GM21381 (cell line): ENCODE measurements around the gene AKT3.
A peak's percentile ranks its signal among the peaks of the same experiment; 100 is the strongest.
"Not testable (repeated sequence)": the region's sequence is repeated elsewhere in the genome, so short reads cannot be mapped to it uniquely, and the experiment has no call there.

Source experiments
- ATAC-seq: cut with Tn5 transposase; IDR thresholded peaks from one replicate; pipeline ENCODE4 v1.9.1; 2021; ENCODE audit warnings: mild to moderate bottlenecking, moderate library complexity; ENCODE audit not compliant: unreplicated experiment

AKT3 gene

GRCh38 chr1:243710467-243710866 lies 139.6 kb downstream of the AKT3 start:
- ATAC-seq, result no peak

GRCh38 chr1:243708210-243708609 lies 141.8 kb downstream of the AKT3 start:
- ATAC-seq, result no peak

DNA sequence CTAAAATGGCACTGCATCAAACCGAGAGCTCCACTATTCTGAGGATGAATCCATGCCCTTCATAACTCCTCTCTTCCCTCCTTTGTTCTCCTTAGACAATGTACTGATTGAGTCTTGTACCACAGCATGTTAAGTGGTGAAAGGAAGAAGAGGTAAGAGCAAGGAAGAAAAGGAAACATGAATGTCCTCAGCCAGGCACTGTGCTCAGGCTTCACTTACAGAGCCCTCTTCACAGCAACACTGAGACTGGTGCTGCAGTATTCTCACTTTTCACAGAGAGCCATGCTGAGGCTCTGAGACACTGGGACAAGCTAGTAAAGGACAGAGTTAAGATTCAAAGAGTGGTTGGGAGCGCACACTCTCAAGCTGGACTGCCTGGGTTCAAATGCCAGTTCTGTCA lies 143.5 kb downstream of the AKT3 start:
- ATAC-seq, result no peak

- ATAC-seq, result no peak
These were observed 144.5 kb downstream of the AKT3 start for GRCh38 chr1:243705585-243705984.

DNA sequence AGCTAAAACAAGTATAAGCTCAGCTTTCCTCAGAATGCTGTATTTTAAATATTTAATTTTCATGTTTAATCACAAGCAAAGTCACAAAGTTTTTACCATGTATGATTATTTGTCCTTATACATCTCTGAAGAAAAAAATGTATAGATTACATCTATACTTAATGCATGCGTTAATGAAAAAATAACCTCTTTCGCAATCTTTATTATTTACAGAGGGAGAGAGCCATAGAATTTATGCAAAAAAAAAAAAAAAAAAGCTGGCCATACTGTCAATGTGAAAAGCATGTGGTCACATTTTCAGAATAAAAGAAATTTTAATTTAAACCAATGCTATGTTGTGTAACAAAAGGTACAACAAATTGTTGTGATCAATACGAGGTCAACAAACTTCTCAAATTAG lies 148.2 kb downstream of the AKT3 start:
- no peak for ATAC-seq

DNA sequence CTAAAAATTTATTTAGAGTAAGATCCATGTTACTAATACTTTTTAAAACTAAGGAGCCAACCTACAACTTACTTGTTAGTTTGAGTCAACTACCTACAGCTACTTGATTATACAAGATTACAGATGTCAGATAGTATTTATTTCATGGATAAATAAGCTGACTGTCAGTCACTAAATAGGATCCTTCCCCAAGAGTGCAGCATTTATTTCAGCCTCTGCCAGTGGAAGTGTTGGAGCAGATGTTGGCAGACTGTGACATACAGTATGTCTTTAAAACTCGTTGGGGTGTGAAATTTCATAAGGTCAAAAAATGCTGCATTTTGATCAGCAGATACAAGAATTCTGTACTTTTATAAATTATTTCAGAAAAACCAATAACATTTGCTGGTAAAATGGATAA lies 156.2 kb downstream of the AKT3 start:
- ATAC-seq, result no peak

DNA sequence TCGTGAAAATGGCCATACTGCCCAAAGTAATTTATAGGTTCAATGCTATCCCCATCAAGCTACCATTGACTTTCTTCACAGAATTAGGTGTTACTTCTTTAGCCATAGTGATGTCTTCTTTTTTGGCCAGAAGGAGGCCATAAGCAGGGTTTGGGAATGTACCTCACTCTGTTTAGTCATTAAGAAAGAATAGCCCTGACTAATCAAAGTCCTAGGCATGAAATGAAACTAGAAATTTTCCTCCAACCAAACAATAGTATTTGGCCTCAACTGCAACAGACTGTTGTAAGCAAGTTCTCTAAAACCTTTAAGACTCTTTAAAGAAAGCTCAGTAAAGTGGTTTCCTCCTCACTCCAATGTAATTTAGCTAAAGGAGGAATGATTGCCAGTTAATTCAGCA lies 163.9 kb downstream of the AKT3 start:
- ATAC-seq, result no peak

GRCh38 chr1:243680860-243681259 lies 169.2 kb downstream of the AKT3 start:
- ATAC-seq, result no peak

- no peak for ATAC-seq
These were observed 177.4 kb downstream of the AKT3 start for GRCh38 chr1:243672539-243673074.

DNA sequence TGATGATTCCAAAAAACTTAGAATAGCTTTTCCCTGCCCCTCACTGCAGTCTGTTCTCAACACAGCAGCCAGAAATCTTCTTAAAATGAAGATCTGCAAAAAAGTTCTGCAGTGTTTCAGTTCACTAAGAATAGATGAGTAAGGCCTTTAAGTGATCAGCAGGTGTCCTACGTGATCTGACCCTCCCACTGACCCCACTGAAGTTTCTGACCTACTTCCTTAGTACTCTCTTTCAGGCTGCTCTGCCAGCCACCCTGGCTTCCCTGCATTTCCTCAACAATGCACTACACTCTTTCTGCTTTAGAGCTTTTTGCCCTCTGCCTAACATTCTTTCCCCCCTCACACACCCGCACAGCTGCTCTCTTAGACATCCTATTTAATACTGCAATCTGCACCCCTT lies 182.5 kb downstream of the AKT3 start:
- peak; percentile 71 for ATAC-seq

DNA sequence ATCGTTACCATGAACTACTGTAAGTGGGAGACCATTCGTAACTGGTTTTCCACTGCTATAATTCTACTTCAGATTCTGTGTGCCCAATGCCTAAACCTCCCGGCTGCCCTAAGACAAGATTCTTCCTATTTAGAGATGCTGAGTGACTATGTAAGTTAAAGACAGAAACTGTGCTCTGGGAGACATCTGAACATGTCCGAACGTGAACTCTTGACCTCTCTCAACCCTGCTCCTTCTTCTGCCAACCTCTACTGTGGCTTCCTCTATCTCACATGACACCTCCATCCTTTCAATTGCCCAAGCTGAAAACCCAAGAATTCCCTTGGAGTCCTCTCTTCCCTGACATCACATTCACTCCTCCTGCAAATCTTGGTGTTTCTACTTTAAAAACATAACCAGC lies 182.9 kb downstream of the AKT3 start:
- no peak for ATAC-seq

DNA sequence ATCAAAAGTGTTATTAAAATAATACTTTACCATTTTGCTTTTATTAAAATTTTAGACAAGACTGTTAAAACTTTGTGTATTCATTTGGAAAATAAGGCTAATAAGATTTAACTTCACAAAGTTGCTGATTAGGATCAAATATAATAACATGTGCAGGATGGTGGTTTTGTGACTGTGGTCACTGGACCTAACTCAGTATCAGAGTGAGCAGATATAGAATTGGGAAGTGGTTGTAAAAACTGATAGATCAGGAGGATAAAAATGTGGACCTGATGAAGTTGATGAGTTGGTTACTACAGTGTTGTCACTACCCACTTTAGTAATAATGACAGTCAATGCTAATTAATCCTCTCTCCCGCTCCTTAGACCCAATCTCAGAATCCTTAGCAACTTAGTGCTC lies 186.4 kb downstream of the AKT3 start:
- ATAC-seq, result no peak

- not testable (repeated sequence) for ATAC-seq
These were observed 187.9 kb downstream of the AKT3 start for GRCh38 chr1:243662169-243662568.

DNA sequence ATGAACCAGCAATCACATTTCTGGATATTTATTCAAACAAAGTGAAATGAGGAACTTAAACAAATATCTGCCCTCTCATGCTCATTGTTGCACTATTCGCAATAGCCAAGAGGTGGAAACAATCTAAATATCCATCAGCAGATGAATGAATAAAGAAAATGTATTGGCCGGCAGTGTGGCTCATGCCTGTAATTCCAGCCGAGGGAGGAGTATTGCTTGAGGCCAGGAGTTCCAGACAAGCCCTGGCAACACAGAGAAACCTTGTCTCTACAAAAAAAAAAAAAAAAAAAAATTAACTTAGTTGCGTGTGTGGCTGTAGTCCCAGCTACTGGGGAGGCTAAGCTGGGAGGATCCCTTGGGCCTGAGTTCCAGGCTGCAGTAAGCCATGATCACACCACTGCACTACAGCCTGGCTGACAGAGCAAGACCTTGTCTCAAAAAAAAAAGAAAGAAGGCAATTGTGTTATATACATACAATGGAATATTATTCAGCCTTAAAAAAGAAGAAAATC lies 191.4 kb downstream of the AKT3 start:
- ATAC-seq, result no peak

DNA sequence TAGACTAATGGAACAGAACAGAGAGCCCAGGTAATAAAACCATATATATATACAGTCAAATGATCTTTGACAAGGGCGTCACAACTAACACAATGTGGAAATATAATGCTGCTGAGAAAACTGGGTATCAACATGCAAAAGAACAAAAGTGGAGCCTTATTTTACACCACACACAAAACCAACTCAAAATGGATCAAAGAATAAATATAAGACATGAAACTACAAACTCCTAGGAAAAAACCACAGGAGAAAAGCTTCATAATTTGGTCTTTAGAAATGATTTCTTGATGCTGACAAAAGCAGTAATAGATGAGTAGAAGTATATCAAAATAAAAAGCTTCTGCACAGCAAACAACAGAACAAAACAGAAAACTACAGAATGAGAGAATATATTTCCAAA lies 192.2 kb downstream of the AKT3 start:
- no peak for ATAC-seq

DNA sequence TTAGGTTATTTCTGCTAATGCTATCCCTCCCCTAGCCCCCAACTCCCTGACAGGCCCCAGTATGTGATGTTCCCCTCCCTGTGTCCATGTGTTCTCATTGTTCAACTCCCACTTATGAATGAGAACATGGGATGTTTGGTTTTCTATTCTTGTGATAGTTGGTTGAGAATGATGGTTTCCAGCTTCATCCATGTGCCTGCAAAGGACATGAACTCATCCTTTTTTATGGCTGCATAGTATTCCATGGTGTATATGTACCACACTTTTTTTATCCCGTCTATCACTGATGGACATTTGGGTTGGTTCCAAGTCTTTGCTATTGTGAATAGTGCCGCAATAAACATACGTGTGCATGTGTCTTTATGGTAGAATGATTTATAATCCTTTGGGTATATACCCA lies 200.5 kb downstream of the AKT3 start:
- not testable (repeated sequence) for ATAC-seq

- no peak for ATAC-seq
These were observed 203.2 kb downstream of the AKT3 start for GRCh38 chr1:243646841-243647240.

- no peak for ATAC-seq
These were observed 204.8 kb downstream of the AKT3 start for GRCh38 chr1:243645281-243645680.

GRCh38 chr1:243642936-243643335 lies 207.1 kb downstream of the AKT3 start:
- ATAC-seq, result no peak

GRCh38 chr1:243639027-243639658 lies 210.9 kb downstream of the AKT3 start:
- no peak for ATAC-seq

DNA sequence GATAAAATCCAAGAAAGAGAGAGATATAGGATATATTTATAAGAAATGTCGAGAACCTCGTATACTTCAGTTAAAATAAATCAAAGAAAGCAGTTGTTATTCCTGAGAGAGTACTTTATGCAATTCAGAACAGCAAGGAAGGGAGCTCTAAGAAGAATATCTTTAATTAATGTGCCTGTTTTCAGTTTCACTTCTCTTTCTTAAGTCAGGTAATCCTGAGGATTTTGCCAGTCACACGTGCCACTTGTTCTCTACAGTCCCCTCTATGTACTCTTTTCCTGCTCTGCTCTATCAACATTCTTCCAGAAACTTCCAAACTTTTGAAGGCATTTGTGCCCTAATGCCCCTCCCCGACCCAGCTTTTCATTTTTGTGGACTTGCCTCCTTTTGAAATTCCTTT lies 211.9 kb downstream of the AKT3 start:
- ATAC-seq, result no peak

DNA sequence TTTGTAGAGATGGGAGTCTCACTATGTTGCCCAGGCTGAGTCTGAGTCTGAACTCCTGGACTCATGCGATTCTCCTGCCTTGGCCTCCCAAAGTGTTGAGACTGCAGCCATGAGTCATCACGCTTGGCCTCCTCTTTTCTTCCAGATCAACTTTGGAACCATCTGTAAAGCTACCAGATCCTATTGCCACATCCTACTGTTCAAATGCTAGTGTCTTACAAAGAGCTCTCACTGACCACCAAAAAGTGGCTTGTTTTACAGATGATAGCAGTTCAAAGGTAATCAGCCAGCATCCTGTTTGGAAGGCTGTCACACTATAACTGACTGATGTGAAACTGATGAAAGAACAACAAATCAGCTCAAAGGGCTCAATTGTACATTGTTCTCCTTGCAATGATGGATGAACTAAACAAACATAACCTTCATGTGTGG lies 221.6 kb downstream of the AKT3 start:
- ATAC-seq, result no peak

GRCh38 chr1:243623841-243624240 lies 226.2 kb downstream of the AKT3 start:
- no peak for ATAC-seq
